WTC11 (cell line): ENCODE data around the gene TOB1. TPM values are rescaled to one million over a fixed set of nuclear protein-coding genes. Genes with fewer than 3 reads are reported as not detected.

Source experiments
- ATAC-seq: fragments of 200-7000 bp; cut with Tn5 transposase; 2 replicates; pipeline ENCODE4 v1.10.0; 2021; ENCODE audit warnings: mild to moderate bottlenecking, moderate library complexity
- CTCF ChIA-PET: fragments of 300-600 bp; sonication (Branson Sonifier 250); formaldehyde crosslinking; loops from one replicate; lab custom pipeline; 2021; ENCODE audit warnings: antibody characterized with exemption; lab: Charles Lee
- POLR2A ChIA-PET: fragments of 350-600 bp; sonication (Branson Sonifier 250); formaldehyde crosslinking; loops from one replicate; lab custom pipeline; 2021; ENCODE audit warnings: antibody characterized with exemption; lab: Charles Lee
- DNase-seq: peaks from one replicate; pipeline ENCODE4 v3.0.0; 2021; ENCODE audit warnings: low spot score
- H3K27ac Mint-ChIP-seq: 2 replicates; pipeline ENCODE4 v1.8.0; 2021; ENCODE audit warnings: mixed read lengths
- H3K27me3 Mint-ChIP-seq: 2 replicates; pipeline ENCODE4 v1.8.0; 2021; ENCODE audit warnings: low read depth, mild to moderate bottlenecking, moderate library complexity, mixed read lengths
- H3K36me3 Mint-ChIP-seq: 2 replicates; pipeline ENCODE4 v1.8.0; 2021; ENCODE audit warnings: mixed read lengths
- H3K4me1 Mint-ChIP-seq: 2 replicates; pipeline ENCODE4 v1.8.0; 2022; ENCODE audit warnings: mixed read lengths
- H3K4me3 Mint-ChIP-seq: 2 replicates; pipeline ENCODE4 v1.8.0; 2021; ENCODE audit warnings: mild to moderate bottlenecking, moderate library complexity, mixed read lengths
- H3K9me3 Mint-ChIP-seq: 2 replicates; pipeline ENCODE4 v1.8.0; 2021; ENCODE audit warnings: mixed read lengths
- CBFB ChIP-seq: sonication (generic); formaldehyde crosslinking; IDR thresholded peaks from 2 replicates; pipeline ENCODE4 v1.8.1; 2022; ENCODE audit warnings: mild to moderate bottlenecking, low read depth, missing genetic modification reagents
- KAT7 ChIP-seq: sonication (generic); formaldehyde crosslinking; IDR thresholded peaks from 2 replicates; pipeline ENCODE4 v1.8.1; 2023; ENCODE audit warnings: missing genetic modification reagents, mild to moderate bottlenecking, borderline replicate concordance
- SOX15 ChIP-seq: fragments of 250-450 bp; sonication (Bioruptor Pico); IDR thresholded peaks from 2 replicates; pipeline ENCODE4 v1.9.0; 2021; ENCODE audit warnings: mild to moderate bottlenecking
- SP1 ChIP-seq: sonication (generic); formaldehyde crosslinking; conservative IDR thresholded peaks from 2 replicates; pipeline ENCODE4 v1.8.1; 2022; ENCODE audit warnings: missing genetic modification reagents
- ZNF121 ChIP-seq: sonication (generic); formaldehyde crosslinking; IDR thresholded peaks from 2 replicates; pipeline ENCODE4 v1.8.0; 2023; ENCODE audit warnings: missing genetic modification reagents
- ZNF396 ChIP-seq: fragments of 250-450 bp; sonication (Bioruptor Pico); IDR thresholded peaks from 2 replicates; pipeline ENCODE4 v1.8.0; 2021; ENCODE audit warnings: mild to moderate bottlenecking, moderate library complexity, borderline replicate concordance
- total RNA-seq: library from RNA; stranded (reverse); gene quantifications from 3 replicates; pipeline ENCODE4 v1.2.3, GENCODE V29; 2021
- TF ChIP-seq, protein P1 (sequence below): fragments of 250-450 bp; sonication (Bioruptor Pico); IDR thresholded peaks from 2 replicates; pipeline ENCODE4 v1.9.0; 2021; ENCODE audit warnings: mild to moderate bottlenecking, borderline replicate concordance
- TF ChIP-seq, protein P2 (sequence below): sonication (generic); formaldehyde crosslinking; IDR thresholded peaks from 2 replicates; pipeline ENCODE4 v1.8.1; 2023; ENCODE audit warnings: mild to moderate bottlenecking, missing genetic modification reagents
- TF ChIP-seq, protein P3 (sequence below): fragments of 250-450 bp; sonication (Bioruptor Pico); IDR thresholded peaks from 2 replicates; pipeline ENCODE4 v1.9.0; 2021; ENCODE audit warnings: mild to moderate bottlenecking
- TF ChIP-seq, protein P4 (sequence below): sonication (generic); formaldehyde crosslinking; IDR thresholded peaks from 2 replicates; pipeline ENCODE4 v1.8.0; 2023; ENCODE audit warnings: missing genetic modification reagents, mild to moderate bottlenecking, borderline replicate concordance

Gene TOB1
- total RNA-seq, 1 experiment from 2014 or later, result 36.0 TPM

DNA sequence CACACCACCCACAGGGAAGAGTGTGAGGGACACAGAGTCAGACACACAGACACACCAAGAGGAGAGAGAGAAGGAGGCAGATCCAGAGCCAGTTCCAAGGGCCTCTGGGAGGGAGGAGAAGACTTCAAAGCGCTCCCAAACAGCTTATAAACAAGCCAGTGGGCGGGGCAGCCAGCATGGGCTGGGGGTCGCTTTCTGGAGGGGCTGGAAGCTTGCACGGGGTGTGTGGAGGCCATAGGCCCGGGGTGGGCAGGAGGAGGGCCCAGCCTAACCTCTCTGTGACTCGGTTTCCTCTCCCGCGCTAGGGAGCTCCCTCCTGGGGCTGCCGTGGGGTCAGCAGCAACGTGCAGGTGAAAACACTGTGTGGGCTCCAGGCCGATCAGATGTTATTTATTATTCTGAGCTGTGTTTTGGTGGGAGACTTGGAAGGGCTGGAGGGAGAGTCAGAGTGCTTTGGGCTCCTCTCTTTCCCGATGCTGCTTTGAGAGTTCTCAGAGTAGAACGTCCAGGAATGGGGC, 33.2 kb downstream of the TOB1 start (continued):
- TF ChIP-seq, protein P1, sequence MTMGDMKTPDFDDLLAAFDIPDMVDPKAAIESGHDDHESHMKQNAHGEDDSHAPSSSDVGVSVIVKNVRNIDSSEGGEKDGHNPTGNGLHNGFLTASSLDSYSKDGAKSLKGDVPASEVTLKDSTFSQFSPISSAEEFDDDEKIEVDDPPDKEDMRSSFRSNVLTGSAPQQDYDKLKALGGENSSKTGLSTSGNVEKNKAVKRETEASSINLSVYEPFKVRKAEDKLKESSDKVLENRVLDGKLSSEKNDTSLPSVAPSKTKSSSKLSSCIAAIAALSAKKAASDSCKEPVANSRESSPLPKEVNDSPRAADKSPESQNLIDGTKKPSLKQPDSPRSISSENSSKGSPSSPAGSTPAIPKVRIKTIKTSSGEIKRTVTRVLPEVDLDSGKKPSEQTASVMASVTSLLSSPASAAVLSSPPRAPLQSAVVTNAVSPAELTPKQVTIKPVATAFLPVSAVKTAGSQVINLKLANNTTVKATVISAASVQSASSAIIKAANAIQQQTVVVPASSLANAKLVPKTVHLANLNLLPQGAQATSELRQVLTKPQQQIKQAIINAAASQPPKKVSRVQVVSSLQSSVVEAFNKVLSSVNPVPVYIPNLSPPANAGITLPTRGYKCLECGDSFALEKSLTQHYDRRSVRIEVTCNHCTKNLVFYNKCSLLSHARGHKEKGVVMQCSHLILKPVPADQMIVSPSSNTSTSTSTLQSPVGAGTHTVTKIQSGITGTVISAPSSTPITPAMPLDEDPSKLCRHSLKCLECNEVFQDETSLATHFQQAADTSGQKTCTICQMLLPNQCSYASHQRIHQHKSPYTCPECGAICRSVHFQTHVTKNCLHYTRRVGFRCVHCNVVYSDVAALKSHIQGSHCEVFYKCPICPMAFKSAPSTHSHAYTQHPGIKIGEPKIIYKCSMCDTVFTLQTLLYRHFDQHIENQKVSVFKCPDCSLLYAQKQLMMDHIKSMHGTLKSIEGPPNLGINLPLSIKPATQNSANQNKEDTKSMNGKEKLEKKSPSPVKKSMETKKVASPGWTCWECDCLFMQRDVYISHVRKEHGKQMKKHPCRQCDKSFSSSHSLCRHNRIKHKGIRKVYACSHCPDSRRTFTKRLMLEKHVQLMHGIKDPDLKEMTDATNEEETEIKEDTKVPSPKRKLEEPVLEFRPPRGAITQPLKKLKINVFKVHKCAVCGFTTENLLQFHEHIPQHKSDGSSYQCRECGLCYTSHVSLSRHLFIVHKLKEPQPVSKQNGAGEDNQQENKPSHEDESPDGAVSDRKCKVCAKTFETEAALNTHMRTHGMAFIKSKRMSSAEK (CRISPR knock-in tag), result no peak
- no peak for TF ChIP-seq CBFB (CRISPR knock-in tag)
- TF ChIP-seq, protein P2, sequence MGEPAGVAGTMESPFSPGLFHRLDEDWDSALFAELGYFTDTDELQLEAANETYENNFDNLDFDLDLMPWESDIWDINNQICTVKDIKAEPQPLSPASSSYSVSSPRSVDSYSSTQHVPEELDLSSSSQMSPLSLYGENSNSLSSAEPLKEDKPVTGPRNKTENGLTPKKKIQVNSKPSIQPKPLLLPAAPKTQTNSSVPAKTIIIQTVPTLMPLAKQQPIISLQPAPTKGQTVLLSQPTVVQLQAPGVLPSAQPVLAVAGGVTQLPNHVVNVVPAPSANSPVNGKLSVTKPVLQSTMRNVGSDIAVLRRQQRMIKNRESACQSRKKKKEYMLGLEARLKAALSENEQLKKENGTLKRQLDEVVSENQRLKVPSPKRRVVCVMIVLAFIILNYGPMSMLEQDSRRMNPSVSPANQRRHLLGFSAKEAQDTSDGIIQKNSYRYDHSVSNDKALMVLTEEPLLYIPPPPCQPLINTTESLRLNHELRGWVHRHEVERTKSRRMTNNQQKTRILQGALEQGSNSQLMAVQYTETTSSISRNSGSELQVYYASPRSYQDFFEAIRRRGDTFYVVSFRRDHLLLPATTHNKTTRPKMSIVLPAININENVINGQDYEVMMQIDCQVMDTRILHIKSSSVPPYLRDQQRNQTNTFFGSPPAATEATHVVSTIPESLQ, result no peak
- no peak for TF ChIP-seq ZNF396 (CRISPR knock-in tag)
- TF ChIP-seq, protein P3, sequence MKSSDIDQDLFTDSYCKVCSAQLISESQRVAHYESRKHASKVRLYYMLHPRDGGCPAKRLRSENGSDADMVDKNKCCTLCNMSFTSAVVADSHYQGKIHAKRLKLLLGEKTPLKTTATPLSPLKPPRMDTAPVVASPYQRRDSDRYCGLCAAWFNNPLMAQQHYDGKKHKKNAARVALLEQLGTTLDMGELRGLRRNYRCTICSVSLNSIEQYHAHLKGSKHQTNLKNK, result no peak

DNA sequence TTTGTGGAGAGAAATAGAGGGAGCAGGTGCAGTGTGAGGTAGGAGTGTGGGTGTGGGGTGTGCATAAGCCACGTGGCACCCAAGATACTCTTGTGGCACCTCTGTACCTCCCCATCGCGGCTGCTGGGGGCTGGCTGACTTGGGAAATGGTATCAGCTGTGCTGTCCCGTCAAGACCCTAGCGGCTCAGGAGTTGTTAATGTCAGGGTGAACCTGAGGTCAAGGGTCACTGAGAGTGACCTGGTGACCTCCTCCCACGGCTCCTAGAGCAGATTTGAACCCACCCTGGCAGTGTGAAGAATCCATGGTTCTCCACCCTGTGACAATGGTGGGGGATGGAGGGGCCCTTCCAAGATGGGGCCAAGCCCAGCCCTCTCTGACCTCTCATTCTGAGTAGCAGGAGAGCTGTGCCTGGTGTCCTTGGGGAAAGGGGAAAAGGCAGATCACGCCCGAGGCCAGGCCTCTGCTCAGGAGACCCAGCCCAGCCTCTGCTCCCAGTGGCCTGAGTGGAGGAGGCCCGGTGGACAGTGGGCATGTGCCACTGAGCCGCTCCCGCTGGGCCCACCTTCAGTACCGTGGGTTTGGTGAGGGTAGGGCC, 33.8 kb downstream of the TOB1 start:
- POLR2A ChIA-PET, result no interaction called here
- Mint-ChIP-seq H3K9me3 (no peaks in the 10 kb centered on the region), H3K4me1 (peaks cover 58% of the 10 kb centered on the region), H3K4me3 (no peak overlapping the region), H3K27me3 (no peaks in the 10 kb centered on the region), H3K36me3 (no peaks in the 10 kb centered on the region), H3K27ac (no peak overlapping the region)
- CTCF ChIA-PET, result interaction anchor here (0.7 to 3.6 kb wide), 3 partner anchors 14 to 48 kb away, joined by 4 to 52 read pairs (median 5); no protein-coding TSS in a partner anchor
- DNase-seq (no peak), ATAC-seq (no peak)
- TF ChIP-seq, protein P3, result no peak
- no peak for TF ChIP-seq KAT7 (CRISPR knock-in tag)
- 0 out of 2 replicates have a peak, but pooled peaks have one; percentile 18 for TF ChIP-seq ZNF121 (CRISPR knock-in tag)
- no peak for TF ChIP-seq SOX15 (CRISPR knock-in tag)
- TF ChIP-seq, protein P4, sequence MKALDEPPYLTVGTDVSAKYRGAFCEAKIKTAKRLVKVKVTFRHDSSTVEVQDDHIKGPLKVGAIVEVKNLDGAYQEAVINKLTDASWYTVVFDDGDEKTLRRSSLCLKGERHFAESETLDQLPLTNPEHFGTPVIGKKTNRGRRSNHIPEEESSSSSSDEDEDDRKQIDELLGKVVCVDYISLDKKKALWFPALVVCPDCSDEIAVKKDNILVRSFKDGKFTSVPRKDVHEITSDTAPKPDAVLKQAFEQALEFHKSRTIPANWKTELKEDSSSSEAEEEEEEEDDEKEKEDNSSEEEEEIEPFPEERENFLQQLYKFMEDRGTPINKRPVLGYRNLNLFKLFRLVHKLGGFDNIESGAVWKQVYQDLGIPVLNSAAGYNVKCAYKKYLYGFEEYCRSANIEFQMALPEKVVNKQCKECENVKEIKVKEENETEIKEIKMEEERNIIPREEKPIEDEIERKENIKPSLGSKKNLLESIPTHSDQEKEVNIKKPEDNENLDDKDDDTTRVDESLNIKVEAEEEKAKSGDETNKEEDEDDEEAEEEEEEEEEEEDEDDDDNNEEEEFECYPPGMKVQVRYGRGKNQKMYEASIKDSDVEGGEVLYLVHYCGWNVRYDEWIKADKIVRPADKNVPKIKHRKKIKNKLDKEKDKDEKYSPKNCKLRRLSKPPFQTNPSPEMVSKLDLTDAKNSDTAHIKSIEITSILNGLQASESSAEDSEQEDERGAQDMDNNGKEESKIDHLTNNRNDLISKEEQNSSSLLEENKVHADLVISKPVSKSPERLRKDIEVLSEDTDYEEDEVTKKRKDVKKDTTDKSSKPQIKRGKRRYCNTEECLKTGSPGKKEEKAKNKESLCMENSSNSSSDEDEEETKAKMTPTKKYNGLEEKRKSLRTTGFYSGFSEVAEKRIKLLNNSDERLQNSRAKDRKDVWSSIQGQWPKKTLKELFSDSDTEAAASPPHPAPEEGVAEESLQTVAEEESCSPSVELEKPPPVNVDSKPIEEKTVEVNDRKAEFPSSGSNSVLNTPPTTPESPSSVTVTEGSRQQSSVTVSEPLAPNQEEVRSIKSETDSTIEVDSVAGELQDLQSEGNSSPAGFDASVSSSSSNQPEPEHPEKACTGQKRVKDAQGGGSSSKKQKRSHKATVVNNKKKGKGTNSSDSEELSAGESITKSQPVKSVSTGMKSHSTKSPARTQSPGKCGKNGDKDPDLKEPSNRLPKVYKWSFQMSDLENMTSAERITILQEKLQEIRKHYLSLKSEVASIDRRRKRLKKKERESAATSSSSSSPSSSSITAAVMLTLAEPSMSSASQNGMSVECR (CRISPR knock-in tag), result no peak
- TF ChIP-seq, protein P2, result no peak
- TF ChIP-seq SP1 (CRISPR knock-in tag), result no peak
